SKM-1 (cell line): ENCODE results near the gene KRT77.

ENCODE experiments used
- DNase-seq: peaks from one replicate; lab custom pipeline; 2025; ENCODE audit not compliant: unreplicated experiment; lab: John Stamatoyannopoulos, UW

Gene KRT77

GRCh38 chr12:52659395-52659794 is 43.9 kb downstream of the KRT77 start:
- no peak for DNase-seq

- no peak for DNase-seq
Observed at GRCh38 chr12:52658196-52658595, 45.1 kb downstream of the KRT77 start.

DNA sequence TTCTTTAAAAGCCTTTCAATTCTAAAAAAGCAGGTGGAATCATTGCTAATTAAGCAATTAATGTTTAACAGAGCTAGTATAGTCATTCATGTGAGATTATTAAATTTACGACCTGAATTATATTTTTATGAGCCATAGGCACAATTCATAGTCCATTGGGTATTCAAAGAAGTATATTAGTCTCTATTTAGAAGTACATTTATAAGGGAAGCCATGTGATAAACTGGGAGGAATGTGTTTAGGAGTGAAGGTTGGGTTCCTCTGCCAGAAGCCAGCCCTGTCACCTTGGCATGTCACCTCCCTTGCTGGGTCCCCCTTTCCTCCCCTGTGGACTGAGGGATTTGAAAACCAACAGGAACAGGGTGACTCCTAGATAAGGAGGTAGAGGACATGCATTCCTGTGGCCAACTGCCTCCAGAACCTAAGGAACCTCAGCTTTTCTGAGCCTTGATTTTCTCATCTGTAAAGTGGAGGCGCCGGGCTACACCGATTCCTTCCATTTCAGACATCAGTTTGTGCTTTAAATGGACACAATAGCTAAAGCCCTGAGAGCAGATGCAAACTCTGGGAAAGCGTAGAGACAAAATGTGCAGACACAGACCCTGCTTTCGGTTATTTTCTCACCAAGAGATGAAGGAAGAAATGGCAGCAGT is 45.9 kb downstream of the KRT77 start:
- no peak for DNase-seq

DNA sequence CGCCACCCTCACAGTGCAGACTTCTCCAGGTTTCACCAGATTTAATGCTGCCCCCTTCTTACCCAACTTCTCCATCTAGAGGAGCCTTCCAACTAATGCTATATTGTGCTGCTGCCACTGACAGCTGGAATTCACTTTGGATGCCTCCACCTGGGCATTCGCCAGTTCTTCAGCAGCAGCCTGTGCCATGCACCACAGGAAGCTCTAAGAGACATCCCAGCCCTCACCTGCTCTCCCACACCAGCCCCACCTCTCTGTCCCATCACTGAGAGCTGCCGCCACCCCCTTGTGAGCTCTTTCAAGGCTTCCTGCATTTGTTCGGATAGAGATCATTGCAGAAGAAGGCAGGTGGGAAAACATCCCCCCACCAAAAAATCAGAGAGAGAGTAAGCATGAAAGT is 46.7 kb downstream of the KRT77 start:
- no peak for DNase-seq

DNA sequence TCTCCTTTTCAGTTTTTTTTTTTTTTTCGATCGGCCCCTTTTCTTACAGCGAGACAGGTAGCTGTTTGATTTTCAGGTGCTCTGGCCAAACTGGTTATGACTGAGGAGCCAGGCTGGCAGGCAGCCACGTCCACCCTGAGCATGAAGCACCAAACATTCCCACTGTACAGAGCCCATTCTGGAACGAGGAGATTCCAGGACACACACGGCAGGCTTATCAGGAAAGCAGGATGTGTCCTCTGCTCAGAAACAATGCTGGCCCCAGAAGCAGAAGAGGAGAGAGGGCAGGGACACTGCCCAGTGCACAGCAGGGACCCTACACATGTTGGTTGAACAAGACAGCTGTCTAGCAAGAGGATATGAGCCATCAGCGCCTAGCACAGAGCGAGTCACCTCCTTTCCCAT is 47.6 kb downstream of the KRT77 start:
- DNase-seq: no peak

- DNase-seq: no peak
Observed at GRCh38 chr12:52655251-52655650, 48.1 kb downstream of the KRT77 start.

DNA sequence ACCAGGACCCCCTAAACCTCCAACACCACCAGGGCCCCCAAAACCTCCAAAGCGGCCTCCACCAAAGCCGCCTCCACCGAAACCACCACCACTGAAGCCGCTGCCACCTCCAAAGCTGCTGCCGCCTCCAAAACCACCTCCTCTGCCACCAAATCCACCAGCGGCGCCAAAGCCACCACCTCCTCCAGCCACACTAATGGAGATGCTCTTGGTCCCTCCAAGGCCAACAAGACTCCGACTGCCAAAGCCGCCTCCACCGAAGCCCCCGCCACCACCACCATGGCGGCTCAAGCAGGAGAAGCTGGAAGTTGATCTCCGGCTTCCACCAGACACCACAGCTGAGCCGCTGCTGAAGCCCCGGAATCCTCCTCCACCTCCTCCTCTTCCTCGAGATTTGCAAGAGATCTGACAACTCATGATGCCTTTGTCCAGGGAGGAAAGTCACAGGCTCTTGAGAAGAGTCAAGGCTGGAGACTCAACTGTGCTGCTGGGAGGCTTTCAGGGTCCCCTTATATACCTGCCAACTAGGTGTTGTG is 51.5 kb downstream of the KRT77 start, which contains the start of gene KRT2:
TSS of gene KRT2 (minus strand) at position 486 of the 536 bp plus-strand sequence. CDS start at position 417, 69 bp downstream.
- no peak for DNase-seq

GRCh38 chr12:52650520-52651081 is 52.7 kb downstream of the KRT77 start:
- DNase-seq: no peak

DNA sequence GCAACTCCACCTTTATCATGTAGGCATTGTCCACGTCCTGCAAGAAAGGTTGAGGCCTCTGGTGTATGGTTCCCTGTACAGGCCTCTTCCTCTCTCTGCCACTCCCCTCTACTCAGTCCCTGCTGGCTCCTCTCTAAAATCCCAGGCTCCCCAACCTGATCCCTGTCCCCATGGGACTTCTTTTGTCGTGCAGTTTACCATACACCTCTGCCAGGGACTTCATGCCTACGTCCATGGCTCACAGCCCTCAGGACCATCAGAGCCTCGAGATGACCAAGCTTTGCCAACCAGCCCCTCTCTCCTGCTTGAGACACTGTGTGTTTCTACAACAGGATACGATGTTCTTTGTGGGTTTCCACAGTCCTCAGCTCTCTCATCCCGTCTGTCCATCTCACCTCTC is 54.3 kb downstream of the KRT77 start:
- DNase-seq: no peak

DNA sequence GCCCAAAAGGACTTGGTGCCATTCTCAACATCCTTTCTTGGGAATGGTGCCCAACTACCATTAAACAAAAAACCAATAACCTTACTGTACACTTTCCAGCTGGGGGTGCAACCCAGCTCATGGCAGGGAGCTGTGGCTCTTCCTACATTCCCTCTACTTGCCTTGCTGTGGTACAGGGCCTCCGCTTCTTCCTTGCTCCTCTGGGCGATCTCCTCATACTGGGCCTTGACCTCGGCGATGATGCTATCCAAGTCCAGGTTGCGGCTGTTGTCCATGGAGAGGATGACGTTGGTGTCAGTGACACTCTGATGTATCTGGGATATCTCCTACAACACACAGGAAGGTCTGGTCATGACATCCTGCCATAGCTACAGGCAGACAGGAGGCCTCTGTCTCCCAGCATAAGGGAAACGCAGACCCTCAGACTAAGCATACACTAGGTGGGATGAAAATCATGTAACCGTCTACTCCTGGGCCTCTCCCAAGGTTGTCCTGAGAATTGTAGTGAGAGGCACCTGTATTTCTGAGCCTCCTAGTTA is 55.2 kb downstream of the KRT77 start:
- DNase-seq: no peak

- DNase-seq: no peak
Observed at GRCh38 chr12:52647601-52648000, 55.7 kb downstream of the KRT77 start.

GRCh38 chr12:52646613-52647012 is 56.7 kb downstream of the KRT77 start:
- no peak for DNase-seq

DNA sequence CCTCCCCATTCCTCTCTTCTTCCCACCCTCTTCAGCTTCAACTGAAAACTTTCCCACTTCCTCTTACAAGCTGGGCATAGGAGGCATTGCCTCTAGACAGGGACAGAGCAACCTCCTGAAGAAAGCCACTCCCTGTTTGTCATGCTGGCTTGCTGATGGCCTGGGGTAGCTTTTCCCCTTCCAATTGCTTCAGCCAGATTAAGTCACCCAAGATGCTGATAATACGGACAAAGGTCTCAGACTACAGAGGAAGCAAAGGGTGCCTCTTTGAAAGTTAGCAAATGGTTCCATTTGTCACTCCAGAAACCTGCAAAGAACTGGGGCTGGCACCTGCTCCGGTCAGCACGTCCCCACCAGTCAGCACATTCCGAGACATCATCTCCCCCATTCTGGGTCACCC is 57.3 kb downstream of the KRT77 start:
- DNase-seq: no peak

DNA sequence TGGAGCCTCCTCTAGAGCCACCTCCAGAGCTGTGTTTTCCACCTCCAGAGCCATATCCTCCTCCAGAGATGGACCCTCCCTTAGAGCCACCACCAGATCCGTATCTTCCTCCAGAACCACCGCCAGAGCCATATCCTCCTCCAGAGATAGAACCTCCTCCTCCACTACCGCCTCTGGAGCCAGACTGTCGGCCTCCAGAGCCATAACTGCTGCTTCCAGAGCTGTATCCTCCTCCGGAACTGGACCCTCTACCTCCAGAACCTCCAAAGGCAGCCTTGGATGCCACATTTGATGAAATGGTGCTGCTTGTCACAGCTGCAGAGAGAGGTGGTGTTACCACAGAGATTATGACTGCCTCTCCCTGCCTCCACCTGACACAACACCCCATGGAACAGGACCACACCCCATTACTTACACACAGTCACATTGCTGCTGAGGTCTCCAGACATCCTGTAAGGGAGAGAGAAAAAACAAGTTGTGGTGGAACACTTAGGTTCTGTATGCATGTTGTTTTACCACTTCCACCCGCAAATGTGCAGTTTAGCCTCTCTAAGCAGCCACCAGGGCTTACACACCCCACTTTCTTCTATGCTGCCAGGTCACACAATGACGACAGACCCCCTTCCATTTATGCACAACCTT is 58.1 kb downstream of the KRT77 start:
- DNase-seq: no peak

GRCh38 chr12:52644078-52644415 is 59.3 kb downstream of the KRT77 start:
- no peak for DNase-seq

DNA sequence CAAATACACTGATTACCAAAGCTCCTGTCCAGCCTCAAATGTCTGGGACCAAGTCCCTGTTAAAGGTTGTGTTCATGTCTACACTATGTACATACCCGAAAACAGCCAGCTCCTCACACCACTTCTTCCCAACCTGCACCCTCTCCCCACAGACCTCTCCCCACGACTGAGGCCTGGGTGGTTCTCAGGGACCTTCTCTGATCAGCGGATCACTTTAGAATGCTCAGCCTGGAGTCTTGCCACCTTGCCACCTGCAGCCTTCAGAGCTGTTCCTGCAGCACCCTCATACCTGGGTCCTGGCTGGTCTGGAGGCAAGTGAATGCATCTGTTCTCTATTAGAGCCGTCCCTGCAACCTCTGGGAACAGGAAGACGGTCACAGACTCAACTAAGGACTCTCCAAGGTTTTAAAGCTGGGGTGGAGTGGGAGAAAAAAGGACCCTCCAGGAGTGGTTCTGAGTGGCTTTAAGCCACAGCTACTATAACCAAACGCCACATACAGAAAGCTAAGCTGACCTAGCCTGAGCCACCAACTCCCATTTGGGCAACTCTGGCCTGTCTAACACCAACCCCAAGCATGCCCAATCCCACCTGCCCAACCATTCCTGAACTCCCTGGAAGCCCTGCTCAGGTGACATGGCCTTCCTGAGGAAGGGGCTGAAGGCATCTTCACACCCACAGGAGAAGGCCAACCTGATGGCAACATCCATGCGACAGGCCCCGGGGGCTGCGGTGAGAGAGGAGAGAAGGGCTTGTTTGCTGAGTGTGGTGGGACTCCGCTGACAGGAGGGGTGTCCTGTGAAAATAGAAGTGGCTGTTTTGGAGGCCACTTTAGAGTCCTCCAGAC is 59.9 kb downstream of the KRT77 start:
- DNase-seq: no peak

GRCh38 chr12:52641468-52641867 is 61.9 kb downstream of the KRT77 start:
- DNase-seq: no peak
